GM18861 (cell line): ENCODE measurements around the gene NPHP4.

Experiments used
- ATAC-seq: cut with Tn5 transposase; IDR thresholded peaks from one replicate; pipeline ENCODE4 v1.9.1; 2021; ENCODE audit not compliant: unreplicated experiment

NPHP4 gene

DNA sequence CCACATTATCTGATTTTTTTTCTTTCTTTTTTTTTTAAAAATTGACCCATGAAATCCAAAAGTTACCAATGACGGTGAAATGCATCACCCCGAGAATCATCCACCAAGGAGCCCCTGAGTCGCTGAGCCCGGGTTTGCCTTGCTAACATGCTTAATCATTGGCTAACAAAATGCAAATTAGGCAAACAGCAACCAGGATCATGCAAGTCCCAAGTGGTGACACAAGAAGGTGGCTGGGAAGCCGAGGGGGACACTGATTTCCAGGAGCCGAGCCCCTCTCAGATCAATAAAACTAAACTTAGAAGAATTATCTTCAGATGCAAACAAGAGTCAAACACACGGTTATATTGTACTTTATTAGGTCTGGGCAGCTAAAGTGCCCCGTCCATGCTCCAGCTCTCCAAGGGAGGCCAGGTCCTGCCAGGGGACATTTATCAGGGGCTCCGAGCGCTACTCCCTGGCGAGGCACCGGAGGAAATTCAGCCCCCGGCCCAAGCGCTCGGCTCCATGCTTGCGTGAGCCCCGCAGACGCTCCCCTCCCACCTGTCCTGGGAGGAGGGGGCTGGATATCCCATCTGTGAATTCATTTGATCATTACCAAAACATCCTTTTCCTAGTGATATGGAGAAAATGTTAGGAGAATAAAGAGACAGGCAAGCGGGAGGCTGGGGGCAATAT, 154.1 kb downstream of the NPHP4 start:
- ATAC-seq: no peak

DNA sequence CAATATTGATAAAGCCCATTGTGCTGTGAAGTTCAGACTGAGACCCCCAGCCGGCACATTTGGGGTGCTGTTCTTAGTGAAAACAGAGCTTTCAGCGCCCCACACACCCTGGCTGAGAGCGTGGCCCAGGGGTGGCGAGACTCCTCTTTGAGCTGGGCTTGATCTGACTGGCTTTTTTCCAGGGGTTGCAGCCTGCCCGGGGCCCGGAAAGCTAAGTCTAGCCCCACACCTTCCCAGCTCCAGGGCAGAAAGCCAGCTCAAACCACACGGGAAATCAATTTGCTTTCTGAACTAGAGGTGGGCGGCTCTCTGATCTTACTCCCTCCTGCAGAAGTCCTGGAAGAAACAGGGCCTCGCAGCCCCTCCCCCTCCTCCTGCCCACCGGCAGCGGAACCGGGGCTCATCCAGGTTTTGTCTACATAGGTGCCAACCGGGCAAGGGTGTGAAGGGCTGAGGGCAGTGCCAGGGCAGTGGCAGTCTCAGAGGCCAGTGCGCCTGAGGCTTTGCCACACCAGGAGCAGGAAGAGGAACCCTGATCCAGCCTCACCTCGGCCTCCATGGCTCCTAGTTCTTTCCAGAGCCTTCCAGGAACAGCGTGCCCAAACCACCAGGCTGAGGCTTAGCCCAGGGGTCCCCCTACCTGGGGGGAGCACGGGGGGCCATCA, 155.3 kb downstream of the NPHP4 start:
- ATAC-seq: no peak

DNA sequence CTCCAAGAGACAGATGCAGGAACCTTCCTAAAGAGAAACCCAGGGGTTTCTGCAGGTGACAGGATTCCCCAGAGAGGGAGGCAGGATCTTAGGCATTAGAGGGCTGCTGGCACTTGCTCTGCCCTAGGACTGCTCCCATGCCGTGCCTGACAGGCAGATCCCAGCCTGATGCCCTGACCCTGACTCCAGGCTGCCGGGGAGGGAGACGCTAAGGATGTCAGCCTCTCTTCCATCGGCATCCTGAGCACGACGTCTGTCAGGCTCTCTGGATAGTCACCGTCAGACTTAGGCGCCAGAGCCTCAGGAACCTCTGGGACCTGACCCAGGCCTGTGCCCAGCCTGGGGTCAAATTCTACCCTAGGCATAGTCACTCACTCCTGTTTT, 157.1 kb downstream of the NPHP4 start:
- no peak for ATAC-seq

DNA sequence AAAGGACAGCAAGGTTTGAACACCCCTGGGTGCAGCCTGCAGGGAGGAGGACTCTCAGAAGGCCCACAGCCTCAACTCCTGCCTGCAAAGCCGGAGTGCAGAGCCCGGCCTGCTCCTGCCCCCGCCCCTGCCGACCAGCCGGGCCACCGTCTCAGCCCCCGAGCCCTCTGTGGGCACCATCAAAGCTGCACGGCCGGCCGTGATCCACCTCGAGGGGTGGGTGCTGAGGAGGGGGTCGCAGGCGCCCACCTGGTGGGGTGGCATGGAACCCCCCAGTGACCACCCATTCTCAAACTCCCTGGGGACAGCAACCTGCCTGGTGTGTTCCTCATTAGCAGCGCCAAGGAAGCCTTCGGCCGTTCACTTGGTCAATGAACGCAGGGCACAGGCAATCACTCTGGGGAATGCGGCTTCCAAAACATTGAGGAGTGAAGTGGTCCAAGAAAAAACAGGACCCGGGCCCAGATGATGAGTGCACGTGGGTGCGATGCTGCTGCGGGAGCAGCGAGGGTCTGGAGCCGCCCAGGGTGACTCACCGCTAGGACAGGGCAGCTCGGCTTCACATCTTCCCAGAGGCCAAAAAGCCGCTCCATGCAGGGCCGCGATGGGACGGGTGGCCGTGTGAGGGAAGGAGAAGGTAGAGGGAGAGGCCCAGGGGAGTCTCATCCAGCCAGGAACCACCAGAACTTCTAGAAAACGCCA, 157.6 kb downstream of the NPHP4 start:
- no peak for ATAC-seq

DNA sequence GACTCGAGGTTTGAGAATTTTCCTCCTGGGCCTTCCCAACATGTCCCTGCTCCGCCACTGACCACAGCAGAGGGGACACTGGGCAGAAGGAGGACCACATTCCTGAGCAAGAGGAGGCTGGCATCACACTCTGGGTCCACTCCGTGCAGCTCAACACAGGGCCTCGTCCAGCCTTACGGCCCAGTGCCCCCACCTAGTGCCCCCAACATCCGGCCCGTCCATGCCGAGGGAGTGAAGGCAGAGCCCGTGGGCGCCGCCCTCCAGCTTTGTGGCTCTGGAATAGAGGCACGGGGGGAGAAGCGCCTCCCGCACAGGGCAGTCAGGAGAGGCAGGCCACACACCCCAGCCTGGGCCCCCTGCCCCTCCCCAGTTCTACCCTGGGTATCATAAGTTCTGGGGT, 158.3 kb downstream of the NPHP4 start:
- ATAC-seq: no peak

DNA sequence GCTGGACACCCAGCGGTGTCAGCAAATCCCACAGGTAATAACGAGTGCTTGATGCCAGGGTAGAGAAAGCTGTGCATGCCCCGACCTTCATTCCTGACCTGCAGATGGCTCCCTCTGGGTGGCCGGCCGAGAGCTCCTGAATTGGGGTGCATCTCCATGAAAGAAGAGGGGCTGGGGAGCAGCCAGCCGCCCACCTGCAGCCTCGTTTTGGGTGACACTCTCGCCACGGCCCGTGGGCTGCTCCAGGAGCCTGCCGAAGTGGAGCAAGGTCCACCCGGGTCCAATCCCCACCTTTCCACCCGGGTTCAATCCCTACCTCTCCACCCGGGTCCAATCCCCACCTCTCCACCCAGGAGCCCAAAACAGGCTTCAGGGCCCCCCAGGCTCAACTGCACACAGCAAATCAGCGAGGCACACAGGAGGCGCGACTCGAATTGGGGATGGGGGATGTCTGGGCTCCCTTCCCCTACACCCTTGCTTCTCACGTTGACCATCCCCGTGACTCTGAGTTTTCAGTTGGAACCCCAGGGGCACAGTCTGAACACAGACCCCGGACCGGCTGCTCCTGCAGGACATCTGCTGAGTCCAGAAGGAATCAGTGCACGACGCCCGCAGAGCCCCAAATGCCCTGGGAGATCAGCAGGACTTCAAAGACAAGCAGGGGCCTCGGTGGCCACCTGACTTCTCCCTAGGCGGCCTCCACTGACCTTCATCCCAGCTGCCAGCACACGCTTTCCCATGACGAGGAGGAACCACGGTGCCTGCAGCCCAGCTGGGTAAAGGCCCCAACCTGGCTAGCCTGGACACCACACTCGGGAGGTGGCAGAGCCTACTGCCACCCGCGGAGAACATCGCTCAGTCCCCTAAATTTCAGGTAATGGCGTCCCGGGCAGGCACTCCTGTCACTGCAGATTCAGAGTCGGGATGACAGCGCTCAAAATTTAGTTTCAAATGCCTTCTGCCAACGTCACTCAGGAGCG, 159.0 kb downstream of the NPHP4 start:
- ATAC-seq: no peak

DNA sequence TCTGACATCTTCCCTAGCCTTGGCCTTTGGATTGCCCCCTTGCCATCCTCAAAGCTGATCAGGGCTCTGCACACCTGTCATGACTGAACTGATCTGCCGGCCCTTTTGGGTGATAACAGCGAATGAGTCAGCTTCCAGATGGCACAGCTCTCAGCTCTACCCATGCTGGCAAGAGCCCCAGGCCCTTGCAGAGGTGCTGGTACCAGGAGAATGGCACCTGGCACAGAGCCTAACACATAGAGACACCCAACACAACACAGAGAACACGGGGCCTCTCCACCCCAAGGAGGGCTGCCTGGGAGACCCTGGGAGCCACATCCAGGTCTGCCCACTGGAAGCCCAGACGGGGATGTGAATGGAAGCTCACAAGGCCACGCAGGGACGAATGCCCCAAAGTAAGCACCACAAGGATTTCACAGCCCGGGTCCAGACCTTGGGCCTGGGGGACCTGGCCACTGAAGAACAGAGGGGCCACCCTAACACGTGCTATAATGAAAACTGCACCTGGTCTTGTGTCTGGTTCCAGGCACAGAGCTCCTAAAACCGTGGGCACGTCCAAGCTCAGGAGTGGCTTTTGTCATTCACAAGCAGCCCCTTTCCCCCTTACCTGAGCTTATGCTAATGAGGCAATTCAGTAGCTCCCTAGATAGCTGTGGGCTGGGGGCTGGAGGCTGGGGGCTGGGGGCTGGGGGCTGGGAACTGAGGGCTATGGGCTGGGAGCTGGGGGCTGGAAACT, 160.5 kb downstream of the NPHP4 start:
- ATAC-seq: no peak

DNA sequence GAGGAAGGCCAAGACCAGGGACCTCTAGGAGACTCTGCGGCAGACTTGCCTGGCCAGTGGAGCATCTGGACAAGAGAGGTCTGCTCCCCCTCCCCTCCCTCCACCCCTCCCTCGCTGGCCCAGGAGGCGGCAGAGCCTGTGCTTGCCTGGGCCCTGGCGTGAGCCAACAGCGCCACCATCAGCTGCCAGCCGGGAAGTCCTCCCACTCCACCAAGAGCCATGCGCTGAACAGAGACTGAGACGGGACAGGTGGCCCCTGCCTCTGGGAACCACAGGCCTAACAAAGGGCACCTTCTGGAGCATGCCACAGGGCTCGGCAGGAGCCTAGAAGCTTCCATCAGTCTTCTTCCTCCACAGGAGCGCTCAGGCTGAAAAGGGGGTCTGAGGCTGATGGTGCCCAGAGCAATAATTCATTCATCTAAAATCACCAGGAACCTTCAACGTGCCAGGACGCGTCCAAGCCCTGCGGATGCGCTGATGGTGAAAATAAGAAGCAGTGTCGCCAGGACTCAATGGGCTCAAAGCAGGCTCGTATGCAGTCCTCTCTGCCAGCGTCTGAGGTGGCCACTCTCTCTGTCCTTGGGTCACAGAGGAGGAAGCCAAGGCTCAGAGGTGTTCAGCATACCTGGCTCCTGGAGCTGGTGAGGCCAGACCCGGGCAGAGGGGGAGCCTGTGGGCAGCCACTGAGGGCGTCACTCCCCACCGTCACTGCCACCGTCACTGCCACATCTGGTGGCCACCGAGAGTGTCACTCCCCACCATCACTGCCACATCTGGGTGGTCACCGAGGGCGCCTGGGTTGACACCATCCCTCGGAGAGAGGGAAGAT, 161.2 kb downstream of the NPHP4 start:
- no peak for ATAC-seq

DNA sequence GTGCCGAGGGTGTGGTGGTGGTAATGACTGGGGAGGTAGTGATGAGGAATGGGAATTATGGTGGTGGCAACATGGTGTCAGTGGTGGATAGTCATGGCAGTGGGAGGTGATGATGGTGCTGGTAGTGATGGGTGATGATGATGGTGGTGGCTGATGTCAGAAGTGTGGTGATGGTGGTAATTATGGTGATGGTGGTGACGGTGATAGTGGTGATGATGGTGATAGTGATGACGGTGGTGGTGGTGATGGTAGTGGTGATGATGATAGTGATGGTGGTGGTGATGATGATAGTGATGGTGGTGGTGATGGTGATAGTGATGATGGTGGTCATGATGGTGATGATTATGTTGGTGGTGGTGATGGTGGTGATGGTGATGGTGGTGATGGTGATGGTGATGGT, 162.8 kb downstream of the NPHP4 start:
- ATAC-seq: no peak

DNA sequence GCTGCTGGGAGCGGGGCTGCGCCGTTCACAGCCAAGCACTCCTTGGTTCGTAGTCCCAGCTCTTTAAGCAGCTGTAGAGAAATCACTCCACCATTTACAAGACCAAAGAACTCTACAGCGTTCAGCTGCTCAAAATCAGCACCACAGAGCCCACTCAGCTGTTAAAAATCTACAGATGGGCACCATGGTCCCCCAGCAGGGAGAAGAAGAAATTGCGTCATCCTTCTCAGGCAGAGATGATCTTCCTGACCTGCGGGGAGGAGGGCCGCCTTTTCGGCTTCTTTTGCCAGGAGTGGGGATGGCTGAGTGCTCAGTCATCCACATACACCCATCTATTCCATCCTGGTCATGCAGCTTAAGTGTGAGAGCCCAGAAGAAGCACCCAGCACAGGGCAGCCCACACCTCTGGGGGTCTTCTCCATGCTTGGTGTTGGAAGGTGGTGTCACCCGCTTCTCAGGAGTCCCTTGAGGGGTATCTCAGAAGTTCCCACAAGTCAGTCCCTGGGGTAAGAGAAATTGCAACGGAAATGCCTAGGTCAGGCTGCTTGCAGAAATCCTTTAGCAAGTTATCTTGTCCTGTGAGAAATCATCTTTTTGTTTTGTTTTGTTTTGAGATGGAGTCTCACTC, 163.8 kb downstream of the NPHP4 start:
- ATAC-seq: no peak

DNA sequence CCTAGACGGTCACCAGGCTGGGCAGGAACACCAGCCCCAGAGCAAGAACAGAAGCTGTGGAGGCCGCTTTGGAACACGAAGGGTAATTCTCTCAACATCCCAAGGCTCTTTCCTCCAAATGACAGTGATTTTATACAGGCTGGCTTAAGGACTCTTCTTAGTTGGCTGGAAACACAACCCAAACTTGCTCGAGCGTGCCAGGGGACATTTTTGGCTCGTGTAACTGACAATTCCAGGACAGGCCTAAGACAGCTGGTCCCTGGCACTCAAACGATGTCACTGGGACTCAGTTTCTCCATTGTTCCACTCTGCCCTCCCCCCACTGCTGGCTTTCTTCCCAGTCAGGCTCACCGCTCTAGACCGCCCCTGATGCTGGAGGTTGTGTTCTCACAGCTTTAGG, 164.7 kb downstream of the NPHP4 start:
- ATAC-seq: no peak

DNA sequence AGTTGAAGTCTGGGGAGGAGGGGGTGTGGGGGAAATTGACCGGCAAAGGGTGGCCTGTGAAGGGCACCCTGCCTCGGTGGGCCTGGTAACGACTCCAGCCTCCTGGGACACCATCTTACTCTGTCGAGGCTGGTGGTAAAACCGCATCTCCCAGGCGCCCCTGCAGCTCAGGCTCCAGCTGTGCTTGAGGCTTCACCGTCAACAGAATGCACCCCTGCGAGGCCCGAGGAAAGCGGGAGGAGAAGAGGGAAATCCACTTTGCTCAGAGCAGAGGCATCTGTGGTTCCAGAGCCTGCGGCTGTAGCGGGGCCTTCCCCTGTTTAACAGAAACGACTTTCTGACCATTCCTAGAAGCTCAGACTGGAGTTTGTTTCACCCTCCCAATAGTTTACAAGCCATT, 165.6 kb downstream of the NPHP4 start:
- ATAC-seq: no peak

DNA sequence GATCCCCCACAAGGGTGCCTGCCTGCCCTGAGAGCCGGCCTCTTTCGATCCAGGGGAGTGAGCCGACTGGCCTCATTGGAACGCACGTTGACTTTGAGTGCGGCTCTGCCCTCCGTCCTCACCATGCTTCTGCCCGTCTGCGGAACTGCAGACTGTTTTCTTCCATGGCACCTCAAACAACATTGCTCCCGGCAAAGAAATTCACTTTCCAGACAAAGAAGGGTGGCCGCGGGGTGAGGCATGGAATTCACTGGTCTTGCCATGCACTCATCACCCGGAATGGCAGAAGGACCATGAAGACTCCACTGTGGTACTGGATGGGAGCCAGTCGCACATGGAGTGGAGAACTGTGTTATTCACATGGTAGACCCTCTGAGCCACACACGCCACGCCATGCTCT, 169.5 kb downstream of the NPHP4 start:
- no peak for ATAC-seq

DNA sequence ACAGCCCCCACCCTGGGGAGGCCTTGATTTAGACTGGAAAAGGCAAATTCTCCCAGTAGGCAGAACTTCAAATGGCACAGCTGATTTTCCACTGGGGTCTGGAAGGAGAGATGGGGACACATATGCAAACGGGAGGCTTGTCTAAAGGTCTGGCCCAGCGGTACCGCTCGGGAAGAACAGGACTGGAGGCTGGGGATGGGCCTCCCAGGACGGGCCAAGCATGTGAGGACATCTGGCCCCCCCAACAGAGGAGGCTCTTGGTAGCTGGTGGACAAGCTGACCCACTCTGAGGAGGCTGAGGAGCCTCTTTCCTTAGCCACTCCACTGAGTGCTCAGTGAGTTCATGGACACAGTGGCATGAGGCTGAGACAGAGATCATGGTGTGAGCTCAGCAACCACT, 170.0 kb downstream of the NPHP4 start:
- ATAC-seq: no peak

DNA sequence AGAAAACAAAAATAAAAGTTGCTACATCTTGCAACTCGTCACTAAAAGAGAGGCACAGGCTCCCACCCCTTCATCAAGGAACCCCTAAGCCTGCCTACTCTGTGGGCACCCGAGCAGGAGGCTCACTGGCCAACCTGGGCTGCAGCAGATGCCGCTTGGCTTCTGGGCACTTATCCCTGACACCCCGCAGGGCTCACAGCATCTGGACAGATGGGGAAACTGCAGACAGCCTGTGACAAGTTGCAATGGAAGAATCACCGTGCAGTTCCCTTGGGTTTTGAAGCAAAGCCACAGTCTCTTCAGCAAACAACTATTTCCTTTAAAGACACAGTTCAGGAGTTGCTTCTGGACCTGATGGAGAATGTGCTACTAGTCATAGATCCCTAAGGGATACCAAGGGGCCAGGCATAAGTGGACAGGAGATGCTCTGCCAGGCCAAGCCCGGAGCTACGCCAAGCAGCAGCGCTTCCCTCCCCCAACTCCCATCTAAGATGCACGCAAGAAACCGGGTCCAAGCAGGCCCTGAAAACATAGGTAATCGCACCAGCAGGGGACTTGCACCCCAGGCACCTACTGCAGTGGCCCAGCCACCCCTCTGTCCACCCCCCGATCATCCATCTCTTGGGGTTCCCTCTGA, 170.6 kb downstream of the NPHP4 start:
- no peak for ATAC-seq

DNA sequence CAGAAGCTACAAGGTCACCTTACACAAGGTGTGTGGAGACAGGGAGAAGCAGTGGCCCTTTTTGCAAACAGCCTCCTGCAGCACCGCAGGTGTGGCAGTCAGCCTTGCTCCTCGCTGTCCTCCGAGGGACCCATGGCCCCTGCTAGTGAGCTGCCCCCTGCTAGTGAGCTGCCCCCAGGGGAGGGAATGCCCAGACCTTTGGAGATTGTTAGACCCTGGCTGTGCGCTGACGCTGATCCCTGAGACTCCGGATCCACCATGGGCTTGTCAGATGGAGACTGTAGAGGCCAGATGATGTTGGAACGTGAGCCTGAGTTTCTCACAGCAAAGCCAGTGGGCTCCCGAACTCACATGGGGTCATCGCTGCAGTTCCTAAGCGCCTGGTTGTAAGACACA, 172.2 kb downstream of the NPHP4 start:
- no peak for ATAC-seq

DNA sequence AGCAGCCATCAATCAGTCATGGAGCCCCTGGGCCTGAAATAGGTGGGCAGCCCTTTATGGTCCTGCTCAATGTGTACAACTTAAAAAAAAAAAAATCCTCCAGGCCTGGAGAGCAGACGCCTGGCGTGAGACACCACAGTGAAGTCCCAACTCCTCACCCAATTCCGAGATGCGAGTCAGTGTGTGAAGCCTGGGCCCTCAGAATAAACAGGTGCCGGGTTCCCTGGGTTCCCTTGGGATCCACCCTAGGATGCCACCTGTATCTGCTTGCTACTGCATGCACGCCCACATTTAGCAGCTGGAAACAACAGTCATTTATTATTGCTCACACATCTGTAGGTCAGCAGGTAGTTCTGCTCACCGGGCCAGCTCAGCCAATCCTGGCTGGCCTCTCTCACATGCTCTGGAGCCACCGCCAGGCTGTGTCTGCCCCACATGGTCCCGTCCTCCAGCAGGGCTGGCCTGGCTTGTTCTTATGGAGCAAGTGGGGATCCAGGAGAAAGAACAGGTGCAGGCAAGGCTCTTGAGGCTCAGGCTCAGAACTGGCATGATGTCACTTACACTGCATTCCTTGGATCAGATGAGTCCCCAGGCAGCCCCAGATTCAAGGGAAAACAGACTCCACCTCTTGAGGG, 172.7 kb downstream of the NPHP4 start:
- no peak for ATAC-seq

DNA sequence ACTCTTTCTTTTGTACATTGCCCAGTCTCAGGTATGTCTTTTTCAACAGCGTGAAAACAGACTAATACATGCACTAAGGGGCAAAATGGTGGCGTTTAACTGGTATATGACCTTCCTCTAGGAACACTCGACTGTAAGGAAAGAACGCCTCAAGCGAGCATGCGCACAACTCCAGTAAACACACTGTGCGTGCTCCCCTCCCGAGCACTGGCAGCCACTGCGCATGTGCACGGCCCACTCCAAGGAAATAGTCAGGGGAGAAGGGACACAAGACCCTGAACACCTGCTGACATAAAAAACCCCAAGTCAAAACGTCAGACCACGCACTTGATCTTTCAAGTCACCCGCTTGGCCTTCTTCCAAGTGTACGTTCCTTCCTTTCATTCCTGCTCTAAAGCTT, 173.5 kb downstream of the NPHP4 start:
- ATAC-seq: no peak
